HG03432 (cell line): ENCODE measurements around the gene ATP6V0D1.

Experiments used
- ATAC-seq: cut with Tn5 transposase; IDR thresholded peaks from one replicate; pipeline ENCODE4 v1.9.1; 2021; ENCODE audit warnings: mild to moderate bottlenecking, moderate library complexity; ENCODE audit not compliant: unreplicated experiment

Gene ATP6V0D1

DNA sequence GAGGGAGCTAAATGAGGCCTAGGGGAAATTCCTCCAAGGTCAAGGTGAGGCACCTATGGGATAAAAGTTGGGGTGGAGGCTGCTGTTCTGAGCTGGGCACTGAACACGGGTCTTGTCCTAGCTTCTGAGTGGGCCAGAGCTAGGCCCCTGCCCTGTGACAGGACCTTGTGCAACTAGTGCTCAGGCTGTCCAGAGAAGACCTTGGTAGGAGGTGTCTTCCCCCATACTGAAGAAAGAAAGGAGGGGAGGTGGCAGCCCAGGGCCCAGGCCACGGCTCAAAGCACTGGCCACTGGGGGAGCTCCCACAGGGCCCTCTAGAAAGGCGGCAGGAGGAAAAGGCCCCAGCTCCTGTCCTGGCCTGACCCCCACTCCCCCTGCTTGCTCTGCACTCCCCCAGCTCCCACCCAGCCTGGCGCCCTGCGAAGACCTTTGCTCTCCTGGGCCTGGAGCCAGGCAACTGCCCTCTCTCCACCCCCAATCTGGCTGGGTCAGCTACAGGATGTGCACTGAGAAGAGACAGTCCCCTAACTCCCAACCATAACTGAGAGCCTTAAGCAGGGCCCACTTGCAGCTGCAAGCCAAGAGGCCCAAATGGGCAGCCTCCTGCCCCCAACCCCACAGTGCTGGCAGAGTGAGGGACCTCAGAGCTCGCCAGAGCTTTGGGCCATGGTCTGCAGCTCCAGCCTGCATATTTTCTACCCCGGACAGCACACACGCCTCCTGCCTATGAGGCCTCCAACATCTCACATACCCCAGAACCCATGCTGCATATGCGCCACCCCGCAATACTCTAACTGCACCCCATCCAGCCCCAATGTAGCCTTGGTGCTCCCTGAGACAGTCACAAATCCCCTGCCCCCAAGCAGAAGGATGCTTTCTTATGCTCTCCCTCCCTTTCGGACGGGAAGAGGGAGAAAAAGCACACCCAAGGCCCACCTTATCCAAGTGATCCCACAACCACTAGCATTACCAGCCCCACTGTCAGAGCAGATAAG lies 34.7 kb downstream of the ATP6V0D1 start:
- ATAC-seq = no peak

GRCh38 chr16:67445441-67445912 lies 35.5 kb downstream of the ATP6V0D1 start:
- no peak for ATAC-seq

GRCh38 chr16:67445126-67445426 lies 35.9 kb downstream of the ATP6V0D1 start:
- no peak for ATAC-seq

DNA sequence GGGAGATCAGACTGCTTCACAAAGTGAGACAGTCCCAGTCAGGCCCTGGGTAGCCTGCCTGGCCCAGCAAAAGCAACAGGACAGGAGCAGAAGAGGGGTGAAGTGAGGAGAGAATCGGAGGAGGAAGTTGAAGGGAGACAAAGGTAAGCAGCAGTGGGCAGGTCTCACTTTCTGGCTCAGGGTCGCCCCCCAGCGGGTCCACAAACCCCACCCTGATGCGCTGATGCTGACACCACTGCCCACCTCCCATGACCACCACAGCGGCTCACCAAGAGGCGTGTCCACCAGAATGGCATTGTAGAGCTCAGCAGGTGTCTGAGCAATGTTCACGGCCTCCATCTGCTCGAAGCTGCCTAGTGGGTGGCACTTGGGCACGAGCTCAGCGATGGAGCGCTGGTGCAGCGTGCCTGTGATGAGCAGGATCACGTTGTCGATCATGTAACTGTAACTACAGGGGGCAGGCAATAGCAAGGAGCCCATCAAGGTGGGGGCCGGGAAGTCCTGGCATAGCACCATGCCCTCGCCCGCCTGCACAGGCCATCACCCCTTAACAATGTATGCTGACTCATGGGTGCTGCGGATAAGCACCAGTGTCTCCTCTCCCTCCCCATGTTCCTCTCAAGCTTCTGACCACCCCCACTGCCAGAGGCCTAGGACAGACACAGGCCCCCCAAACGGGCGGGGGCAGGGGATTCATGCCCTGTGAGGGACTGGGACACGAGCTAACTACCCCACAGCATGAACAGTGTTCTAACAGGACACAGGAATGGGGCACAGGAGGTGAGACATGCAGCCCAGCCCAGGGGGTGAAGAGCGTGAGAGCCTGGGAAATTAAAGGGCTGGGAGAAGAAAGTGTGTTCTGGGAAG lies 36.5 kb downstream of the ATP6V0D1 start:
- no peak for ATAC-seq

GRCh38 chr16:67443265-67443664 lies 37.7 kb downstream of the ATP6V0D1 start:
- ATAC-seq = no peak

- ATAC-seq = no peak
Observed at GRCh38 chr16:67442581-67443255, 38.2 kb downstream of the ATP6V0D1 start.

DNA sequence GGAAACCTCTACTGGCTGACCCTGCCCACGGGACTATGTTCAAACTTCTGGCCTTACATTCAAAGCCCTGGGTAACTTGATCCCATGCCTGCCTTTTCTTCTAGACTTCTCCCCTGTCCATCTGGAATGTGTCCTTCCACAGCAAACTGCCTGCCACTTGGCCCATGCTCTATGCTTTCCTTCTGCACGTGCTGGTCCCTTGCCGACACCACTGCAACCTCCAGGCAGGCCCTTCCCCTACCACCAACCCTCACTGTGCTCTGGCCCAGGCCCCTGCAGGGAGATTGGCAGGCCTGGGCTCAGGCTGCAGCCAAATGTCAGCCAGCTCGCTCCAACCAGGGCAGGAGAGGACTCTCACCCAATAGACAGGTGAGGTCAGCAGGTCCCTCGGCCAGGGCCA lies 39.0 kb downstream of the ATP6V0D1 start:
- no peak for ATAC-seq

DNA sequence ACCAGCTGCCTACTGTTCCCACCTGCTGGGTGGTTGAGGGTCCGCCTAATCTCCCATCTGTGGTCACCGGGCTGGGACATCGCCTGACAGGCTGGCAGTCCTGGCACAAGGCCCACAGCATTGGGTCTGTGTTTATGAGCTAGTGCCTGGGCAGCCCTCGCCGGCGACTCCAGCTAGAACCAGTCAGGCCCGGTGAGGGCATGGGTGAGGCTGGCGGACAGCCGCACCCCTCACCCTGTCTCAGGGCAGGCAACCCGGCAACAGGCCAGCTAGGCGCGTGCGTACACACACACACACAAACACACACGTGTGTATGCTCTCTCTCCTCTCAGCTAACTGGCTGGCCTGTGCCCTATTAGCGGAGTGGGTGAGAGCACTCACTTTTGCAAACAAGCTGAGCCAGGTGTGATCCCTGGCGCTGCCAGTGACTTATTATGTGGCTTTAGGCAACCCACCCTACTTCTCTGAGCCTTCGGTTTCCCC lies 39.6 kb downstream of the ATP6V0D1 start:
- no peak for ATAC-seq

- ATAC-seq = no peak
Observed at GRCh38 chr16:67438824-67439393, 42.0 kb downstream of the ATP6V0D1 start.

DNA sequence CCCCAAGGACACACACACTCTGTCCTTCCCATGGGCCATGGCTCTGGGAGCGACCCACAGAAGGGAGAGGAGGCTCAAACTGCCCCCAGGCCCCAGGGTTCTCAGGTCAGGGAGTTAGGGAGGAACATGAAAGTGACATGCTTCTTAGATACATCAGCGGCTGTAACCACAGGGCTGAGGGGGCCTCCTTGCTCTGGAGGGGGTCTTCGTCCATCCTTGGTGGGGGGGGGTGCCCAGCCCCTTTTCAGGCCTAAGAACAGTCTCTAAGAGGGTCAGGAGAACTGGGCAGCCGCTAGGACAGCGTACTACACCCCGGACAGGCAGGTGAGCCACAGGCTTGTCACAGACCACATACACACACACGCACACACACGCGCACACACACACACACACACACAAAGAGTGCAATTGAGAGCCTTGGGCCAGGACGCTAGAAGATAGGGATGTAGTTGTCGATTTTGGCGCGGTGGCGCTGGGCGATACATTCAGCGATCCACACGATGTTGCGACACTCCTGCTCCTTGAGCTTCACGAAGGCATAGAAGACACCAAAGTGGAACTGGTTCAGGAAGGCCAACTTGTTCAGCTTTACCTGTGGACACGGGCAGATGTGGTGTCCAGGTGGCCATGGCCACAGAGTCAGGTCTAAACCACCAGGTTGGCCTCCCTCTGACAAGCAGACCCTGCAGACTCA lies 42.7 kb downstream of the ATP6V0D1 start:
- no peak for ATAC-seq

DNA sequence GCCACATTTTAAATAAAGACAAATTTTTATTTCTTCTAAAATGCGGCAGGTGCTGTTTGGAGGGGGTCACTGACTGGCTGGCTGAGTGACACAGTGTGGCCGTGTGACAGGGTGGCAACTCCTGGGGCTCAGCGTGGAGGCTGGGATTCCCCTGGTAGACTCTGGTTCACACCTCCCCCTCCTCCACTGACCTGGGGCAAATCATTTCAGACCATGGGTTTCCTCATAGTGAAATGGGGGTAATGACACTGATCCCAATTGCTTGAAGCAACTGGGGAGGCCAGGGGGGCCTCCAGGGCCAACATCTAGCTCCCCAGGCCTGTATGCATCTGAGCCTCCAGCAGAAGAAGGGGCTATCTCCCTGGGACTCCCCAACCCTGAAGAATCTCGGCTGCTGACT lies 43.4 kb downstream of the ATP6V0D1 start:
- ATAC-seq = no peak

DNA sequence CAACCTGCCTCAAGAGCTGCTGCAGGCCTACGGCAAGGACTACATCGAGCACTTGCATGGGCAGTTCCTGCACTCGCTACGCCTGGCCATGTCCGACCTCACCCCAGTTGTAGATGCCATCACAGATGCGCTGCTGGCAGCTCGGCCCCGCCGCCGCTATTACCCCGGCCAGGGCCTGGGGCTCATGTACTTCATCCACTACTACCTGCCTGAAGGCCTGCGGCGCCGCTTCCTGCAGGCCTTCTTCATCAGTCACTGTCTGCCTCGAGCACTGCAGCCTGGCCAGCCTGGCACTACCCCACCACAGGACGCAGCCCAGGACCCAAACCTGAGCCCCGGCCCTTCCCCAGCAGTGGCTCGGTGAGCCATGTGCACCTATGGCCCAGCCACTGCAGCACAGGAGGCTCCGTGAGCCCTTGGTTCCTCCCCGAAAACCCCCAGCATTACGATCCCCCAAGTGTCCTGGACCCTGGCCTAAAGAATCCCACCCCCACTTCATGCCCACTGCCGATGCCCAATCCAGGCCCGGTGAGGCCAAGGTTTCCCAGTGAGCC lies 44.2 kb downstream of the ATP6V0D1 start:
- ATAC-seq = no peak

GRCh38 chr16:67435758-67436164 lies 45.2 kb downstream of the ATP6V0D1 start:
- no peak for ATAC-seq

DNA sequence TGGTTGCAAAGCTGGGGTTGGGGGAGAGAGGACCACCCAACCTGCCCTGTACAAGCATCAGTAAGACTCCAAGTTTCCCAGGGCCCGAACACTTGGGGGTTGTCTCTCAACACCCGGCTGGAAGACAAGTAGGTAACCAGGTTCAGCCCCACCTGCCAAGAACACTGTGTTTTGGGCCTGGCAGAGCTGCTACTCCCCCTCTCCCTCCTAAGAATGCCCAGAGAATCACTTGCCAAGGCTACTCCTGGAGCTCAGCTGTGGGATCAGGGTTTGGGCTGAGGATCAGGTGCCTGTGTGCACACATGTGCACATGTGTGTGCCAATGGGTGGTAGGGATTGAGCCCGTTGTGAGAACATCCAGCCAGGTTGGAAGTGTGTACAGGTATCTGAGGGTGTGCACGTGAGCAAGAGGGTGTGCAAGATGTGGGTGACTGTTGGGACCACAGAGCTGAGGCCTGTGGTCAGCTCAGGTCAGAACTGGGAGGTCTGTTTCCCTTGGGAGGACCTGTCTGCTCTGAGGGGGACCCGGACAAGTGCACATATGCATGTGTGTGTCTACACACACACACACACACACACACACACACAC lies 47.7 kb downstream of the ATP6V0D1 start:
- ATAC-seq = no peak

GRCh38 chr16:67432506-67432890 lies 48.5 kb downstream of the ATP6V0D1 start:
- no peak for ATAC-seq

GRCh38 chr16:67431775-67432505 lies 49.0 kb downstream of the ATP6V0D1 start:
- ATAC-seq = no peak

DNA sequence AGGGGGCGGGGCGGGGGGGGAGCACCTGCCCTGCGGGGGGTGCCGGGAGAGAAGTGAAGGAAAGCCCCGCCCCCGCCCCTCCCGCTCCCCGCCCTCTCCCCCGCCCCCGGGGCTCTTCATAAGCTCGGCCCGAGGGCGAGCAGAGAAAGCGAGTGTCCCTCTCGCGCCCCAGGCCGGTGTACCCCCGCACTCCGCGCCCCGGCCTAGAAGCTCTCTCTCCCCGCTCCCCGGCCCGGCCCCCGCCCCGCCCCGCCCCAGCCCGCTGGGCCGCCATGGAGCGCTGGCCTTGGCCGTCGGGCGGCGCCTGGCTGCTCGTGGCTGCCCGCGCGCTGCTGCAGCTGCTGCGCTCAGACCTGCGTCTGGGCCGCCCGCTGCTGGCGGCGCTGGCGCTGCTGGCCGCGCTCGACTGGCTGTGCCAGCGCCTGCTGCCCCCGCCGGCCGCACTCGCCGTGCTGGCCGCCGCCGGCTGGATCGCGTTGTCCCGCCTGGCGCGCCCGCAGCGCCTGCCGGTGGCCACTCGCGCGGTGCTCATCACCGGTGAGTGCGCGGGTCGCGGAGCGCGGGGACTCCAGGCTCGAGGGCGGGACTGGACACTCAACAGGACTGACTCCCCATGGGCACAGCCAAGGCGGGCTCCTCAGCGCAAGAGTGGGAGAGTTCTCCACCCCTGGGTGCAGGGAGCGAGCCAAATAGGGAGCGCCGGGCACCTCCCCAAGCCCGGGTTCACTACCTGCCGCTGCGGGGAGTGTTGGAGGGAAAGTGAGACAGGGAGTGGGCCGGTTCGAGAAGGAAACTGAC lies 49.8 kb downstream of the ATP6V0D1 start, which contains the start of gene HSD11B2:
HSD11B2 (plus strand) TSS at position 145 of the 798 bp plus-strand sequence; CDS start at position 273, 128 bp downstream.
- no peak for ATAC-seq

- ATAC-seq = no peak
Observed at GRCh38 chr16:67430504-67430976, 50.4 kb downstream of the ATP6V0D1 start.
